Neural progenitor cell (in vitro differentiated cells): ENCODE results near the gene SPTLC3.

Source experiments
- EZH2 ChIP-seq: fragments of 200-600 bp; sonication (generic); IDR thresholded peaks from 2 replicates; pipeline ENCODE4 v1.6.1; 2017; ENCODE audit warnings: antibody characterized with exemption, mild to moderate bottlenecking, moderate library complexity
- EZH2phosphoT487 ChIP-seq: fragments of 200-600 bp; sonication (generic); IDR thresholded peaks from 2 replicates; pipeline ENCODE4 v1.6.1; 2017; ENCODE audit warnings: antibody characterized with exemption
- TF ChIP-seq, protein P1 (sequence below): fragments of 200-600 bp; sonication (generic); IDR thresholded peaks from 2 replicates; pipeline ENCODE4 v1.5.1; 2017; ENCODE audit warnings: antibody characterized with exemption, mild to moderate bottlenecking

DNA sequence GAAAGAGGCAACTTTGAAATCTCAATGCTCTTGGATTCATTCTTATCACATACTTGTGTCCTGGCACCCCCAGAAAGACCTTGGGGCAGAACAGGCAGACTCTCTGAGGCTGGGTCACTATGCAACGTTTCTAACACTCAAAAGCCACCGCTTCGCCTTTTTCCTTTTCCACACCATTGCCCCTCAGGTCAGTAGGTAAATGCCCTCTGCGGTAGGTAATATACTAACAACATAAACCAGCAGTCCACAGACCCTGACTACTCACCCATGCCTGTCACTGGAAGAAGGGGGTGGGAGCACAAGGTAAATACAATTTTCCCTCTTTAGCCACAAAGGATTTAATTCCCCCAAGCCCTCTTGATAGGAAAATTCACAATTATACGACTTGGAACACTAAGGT is 6.5 kb upstream of the SPTLC3 start:
- TF ChIP-seq, protein P1, sequence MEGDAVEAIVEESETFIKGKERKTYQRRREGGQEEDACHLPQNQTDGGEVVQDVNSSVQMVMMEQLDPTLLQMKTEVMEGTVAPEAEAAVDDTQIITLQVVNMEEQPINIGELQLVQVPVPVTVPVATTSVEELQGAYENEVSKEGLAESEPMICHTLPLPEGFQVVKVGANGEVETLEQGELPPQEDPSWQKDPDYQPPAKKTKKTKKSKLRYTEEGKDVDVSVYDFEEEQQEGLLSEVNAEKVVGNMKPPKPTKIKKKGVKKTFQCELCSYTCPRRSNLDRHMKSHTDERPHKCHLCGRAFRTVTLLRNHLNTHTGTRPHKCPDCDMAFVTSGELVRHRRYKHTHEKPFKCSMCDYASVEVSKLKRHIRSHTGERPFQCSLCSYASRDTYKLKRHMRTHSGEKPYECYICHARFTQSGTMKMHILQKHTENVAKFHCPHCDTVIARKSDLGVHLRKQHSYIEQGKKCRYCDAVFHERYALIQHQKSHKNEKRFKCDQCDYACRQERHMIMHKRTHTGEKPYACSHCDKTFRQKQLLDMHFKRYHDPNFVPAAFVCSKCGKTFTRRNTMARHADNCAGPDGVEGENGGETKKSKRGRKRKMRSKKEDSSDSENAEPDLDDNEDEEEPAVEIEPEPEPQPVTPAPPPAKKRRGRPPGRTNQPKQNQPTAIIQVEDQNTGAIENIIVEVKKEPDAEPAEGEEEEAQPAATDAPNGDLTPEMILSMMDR, result no peak
- TF ChIP-seq EZH2, result no peak
- TF ChIP-seq EZH2phosphoT487, result no peak
